Transverse colon (tissue), 4 donors: ENCODE data around the gene ADD3.

Experiments used
- EP300 ChIP-seq: sonication (generic); formaldehyde crosslinking; IDR thresholded peaks from one replicate; pipeline ENCODE4 v1.6.1; 2017; ENCODE audit warnings: antibody characterized with exemption, low read depth
- POLR2A ChIP-seq: fragments of 450-650 bp; IDR thresholded peaks from one replicate; pipeline ENCODE4 v1.6.1; 2016; ENCODE audit warnings: antibody characterized with exemption, mild to moderate bottlenecking, moderate library complexity
- POLR2AphosphoS5 ChIP-seq, 3 donors: sonication (generic); formaldehyde crosslinking; IDR thresholded peaks; one replicate each; pipeline ENCODE4 v1.6.1; 2016; ENCODE audit warnings: antibody characterized with exemption in 3 of 3
- TF ChIP-seq, protein P1 (sequence below), 5 experiments: fragments of 200-600 bp in 3 of 5; fragments of 450-650 bp in 2 of 5; sonication (generic) in 3 of 5; IDR thresholded peaks; 1 replicate in 2 of 5; 2 replicates in 3 of 5; pipeline ENCODE4 v1.5.1; 2016 to 2017; ENCODE audit warnings: antibody characterized with exemption in 5 of 5, inconsistent platforms in 3 of 5, mild to moderate bottlenecking in 2 of 5, moderate library complexity in 1 of 5

DNA sequence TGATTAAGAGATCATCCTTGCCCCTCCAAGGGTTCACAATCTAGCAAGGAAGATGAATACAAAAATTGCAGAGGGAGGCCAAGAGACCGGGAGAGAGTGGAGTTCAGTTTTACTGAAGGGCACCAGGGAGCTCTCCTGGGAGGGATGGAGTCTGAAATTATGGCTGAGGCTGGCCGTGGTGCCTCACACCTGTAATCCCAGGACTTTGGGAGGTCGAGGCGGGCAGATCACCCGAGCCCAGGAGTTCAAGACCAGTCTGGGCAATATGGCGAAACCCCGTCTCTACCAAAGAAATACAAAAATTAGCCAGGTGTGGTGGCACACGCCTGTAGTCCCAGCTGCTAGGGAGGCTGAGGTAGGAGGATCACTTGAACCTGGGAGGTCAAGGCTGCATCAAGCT, 148.3 kb downstream of the ADD3 start:
- TF ChIP-seq, protein P1, sequence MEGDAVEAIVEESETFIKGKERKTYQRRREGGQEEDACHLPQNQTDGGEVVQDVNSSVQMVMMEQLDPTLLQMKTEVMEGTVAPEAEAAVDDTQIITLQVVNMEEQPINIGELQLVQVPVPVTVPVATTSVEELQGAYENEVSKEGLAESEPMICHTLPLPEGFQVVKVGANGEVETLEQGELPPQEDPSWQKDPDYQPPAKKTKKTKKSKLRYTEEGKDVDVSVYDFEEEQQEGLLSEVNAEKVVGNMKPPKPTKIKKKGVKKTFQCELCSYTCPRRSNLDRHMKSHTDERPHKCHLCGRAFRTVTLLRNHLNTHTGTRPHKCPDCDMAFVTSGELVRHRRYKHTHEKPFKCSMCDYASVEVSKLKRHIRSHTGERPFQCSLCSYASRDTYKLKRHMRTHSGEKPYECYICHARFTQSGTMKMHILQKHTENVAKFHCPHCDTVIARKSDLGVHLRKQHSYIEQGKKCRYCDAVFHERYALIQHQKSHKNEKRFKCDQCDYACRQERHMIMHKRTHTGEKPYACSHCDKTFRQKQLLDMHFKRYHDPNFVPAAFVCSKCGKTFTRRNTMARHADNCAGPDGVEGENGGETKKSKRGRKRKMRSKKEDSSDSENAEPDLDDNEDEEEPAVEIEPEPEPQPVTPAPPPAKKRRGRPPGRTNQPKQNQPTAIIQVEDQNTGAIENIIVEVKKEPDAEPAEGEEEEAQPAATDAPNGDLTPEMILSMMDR (IDR thresholded peaks at IDR 0.05) = no peak
- TF ChIP-seq POLR2A (no peak), EP300 (no peak), POLR2AphosphoS5 (IDR thresholded peaks at IDR 0.05) (no peak)
